ENCODE results near the gene NKX6-2. TPM values are rescaled to one million over a fixed set of nuclear protein-coding genes. Genes with fewer than 3 reads are reported as not detected.
A peak's percentile ranks its signal among the peaks of the same experiment; 100 is the strongest.

NKX6-2 gene
- polyA plus RNA-seq, 1 donor (not counting 4 experiments of a cell fraction or from before 2014, with no cell fraction given) = not detected

DNA sequence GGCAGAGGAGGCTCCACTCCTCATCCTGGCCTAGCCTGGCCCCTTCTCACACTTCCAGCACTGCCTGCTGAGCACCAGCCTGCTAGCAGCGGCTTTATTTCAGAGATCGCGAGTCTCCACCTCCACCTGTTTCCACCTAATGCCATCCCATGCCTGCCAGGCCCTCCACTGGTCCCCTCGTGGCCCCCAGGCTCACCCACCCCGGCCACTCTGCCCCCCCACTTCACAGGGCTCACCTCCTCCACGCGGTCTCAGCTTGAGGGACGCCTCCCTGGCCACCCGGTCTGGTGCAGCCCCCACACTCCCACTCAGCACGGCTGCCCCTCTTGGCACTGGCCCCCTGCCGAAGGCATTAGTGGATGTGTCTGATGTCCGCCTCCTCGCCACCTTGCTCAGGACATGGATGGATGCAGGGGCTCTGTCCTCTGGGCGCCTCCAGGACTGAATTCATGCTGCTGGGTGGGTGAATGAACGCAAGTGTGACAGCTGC is 3.8 kb upstream of the NKX6-2 start:
- Histone ChIP-seq H3K4me3 (ENCODE audit: control insufficient read depth in 2 of 3, extremely low read depth in 1 of 3, insufficient read depth in 2 of 3, low read depth in 1 of 3, low read length in 3 of 3) (no peak overlapping the region), H3K4me1 (ENCODE audit: control insufficient read depth, extremely low read depth, insufficient read depth, low read length) (no peaks in the 10 kb centered on the region), H3K9me1 (ENCODE audit: control insufficient read depth, extremely low read depth, insufficient read depth, low read length) (no peaks in the 10 kb centered on the region), H2AFZ (ENCODE audit: control insufficient read depth, low read length) (no peak overlapping the region), H3K9me3 (ENCODE audit: control insufficient read depth, low read depth, low read length) (no peaks in the 10 kb centered on the region), H3K27ac (ENCODE audit: control insufficient read depth, insufficient read depth, low read length) (no peak overlapping the region), H3K4me2 (ENCODE audit: control insufficient read depth, extremely low read depth, insufficient read depth, low read depth, low read length) (no peak overlapping the region), H4K20me1 (ENCODE audit: control insufficient read depth, extremely low read depth, insufficient read depth, low read length) (no peaks in the 10 kb centered on the region), H3K79me2 (ENCODE audit: control insufficient read depth, insufficient read depth, low read length) (no peaks in the 10 kb centered on the region), H3K27me3 (ENCODE audit: control insufficient read depth, extremely low read depth, insufficient read depth, low read length) (peaks cover 59% of the 10 kb centered on the region), H3K36me3 (ENCODE audit: control insufficient read depth in 2 of 2, extremely low read depth in 1 of 2, insufficient read depth in 2 of 2, low read length in 2 of 2) (no peaks in the 10 kb centered on the region), H3K9ac (ENCODE audit: control insufficient read depth, extremely low read depth, insufficient read depth, low read length) (no peak overlapping the region)
- dilution Hi-C loops (cut with MboI; ENCODE audit: extremely low pct_ligation_motif_present, low sequenced_read_pairs) = no loop called here
- no peak for FAIRE-seq
- no peak for TF ChIP-seq EZH2 (IDR thresholded peaks at IDR 0.05; ENCODE audit: low read length)
- TF ChIP-seq, protein P1, sequence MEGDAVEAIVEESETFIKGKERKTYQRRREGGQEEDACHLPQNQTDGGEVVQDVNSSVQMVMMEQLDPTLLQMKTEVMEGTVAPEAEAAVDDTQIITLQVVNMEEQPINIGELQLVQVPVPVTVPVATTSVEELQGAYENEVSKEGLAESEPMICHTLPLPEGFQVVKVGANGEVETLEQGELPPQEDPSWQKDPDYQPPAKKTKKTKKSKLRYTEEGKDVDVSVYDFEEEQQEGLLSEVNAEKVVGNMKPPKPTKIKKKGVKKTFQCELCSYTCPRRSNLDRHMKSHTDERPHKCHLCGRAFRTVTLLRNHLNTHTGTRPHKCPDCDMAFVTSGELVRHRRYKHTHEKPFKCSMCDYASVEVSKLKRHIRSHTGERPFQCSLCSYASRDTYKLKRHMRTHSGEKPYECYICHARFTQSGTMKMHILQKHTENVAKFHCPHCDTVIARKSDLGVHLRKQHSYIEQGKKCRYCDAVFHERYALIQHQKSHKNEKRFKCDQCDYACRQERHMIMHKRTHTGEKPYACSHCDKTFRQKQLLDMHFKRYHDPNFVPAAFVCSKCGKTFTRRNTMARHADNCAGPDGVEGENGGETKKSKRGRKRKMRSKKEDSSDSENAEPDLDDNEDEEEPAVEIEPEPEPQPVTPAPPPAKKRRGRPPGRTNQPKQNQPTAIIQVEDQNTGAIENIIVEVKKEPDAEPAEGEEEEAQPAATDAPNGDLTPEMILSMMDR (optimal IDR thresholded peaks at IDR 0.05 in 1 of 3, IDR thresholded peaks at IDR 0.05 in 1 of 3, conservative IDR thresholded peaks at IDR 0.05 in 1 of 3; ENCODE audit: extremely low read depth in 1 of 3, insufficient read depth in 2 of 3, low read length in 3 of 3) = no peak
- no peak for DNase-seq (ENCODE audit: low read depth, low spot score)

DNA sequence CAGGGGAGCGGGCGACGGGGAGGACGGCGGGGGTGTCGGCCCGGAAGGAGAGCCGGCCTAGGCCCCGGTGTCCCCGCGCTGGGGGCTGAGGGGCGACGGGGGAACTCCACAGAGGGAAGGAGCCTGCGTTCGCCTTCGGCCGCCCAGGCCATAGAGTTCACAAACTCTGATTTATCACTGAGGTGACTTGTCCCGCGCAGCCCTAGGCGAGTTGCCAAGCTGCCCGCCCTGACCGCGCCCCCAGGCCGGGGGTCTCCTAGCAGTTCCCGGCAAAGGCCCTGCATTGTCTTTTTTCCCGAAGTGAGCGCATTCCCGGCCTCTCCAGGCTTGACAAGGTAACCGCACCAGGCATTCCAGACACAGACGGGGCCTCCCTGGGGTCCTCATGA is 2.9 kb upstream of the NKX6-2 start:
- no peaks in the 10 kb centered on the region for H4K20me1 ChIP-seq (ENCODE audit: control insufficient read depth, extremely low read depth, insufficient read depth, low read length)
- no peak overlapping the region for H3K27ac ChIP-seq (ENCODE audit: control insufficient read depth, insufficient read depth, low read length)
- no peak overlapping the region for H2AFZ ChIP-seq (ENCODE audit: control insufficient read depth, low read length)
- H3K9me3 ChIP-seq (ENCODE audit: control insufficient read depth, low read depth, low read length) = no peaks in the 10 kb centered on the region
- no peaks in the 10 kb centered on the region for H3K36me3 ChIP-seq (ENCODE audit: control insufficient read depth in 2 of 2, extremely low read depth in 1 of 2, insufficient read depth in 2 of 2, low read length in 2 of 2)
- no peaks in the 10 kb centered on the region for H3K4me1 ChIP-seq (ENCODE audit: control insufficient read depth, extremely low read depth, insufficient read depth, low read length)
- peak; percentile 5 for TF ChIP-seq EZH2 (IDR thresholded peaks at IDR 0.05; ENCODE audit: low read length)
- TF ChIP-seq, protein P1 (optimal IDR thresholded peaks at IDR 0.05 in 1 of 3, IDR thresholded peaks at IDR 0.05 in 1 of 3, conservative IDR thresholded peaks at IDR 0.05 in 1 of 3; ENCODE audit: extremely low read depth in 1 of 3, insufficient read depth in 2 of 3, low read length in 3 of 3) = no peak
- no peaks in the 10 kb centered on the region for H3K9me1 ChIP-seq (ENCODE audit: control insufficient read depth, extremely low read depth, insufficient read depth, low read length)
- H3K4me2 ChIP-seq (ENCODE audit: control insufficient read depth, extremely low read depth, insufficient read depth, low read depth, low read length) = no peak overlapping the region
- FAIRE-seq = no peak
- DNase-seq (ENCODE audit: low read depth, low spot score) = no peak
- H3K9ac ChIP-seq (ENCODE audit: control insufficient read depth, extremely low read depth, insufficient read depth, low read length) = no peak overlapping the region
- H3K27me3 ChIP-seq (ENCODE audit: control insufficient read depth, extremely low read depth, insufficient read depth, low read length) = peaks cover 68% of the 10 kb centered on the region
- dilution Hi-C loops (cut with MboI; ENCODE audit: extremely low pct_ligation_motif_present, low sequenced_read_pairs) = no loop called here
- no peak overlapping the region for H3K4me3 ChIP-seq (ENCODE audit: control insufficient read depth in 2 of 3, extremely low read depth in 1 of 3, insufficient read depth in 2 of 3, low read depth in 1 of 3, low read length in 3 of 3)
- no peaks in the 10 kb centered on the region for H3K79me2 ChIP-seq (ENCODE audit: control insufficient read depth, insufficient read depth, low read length)
